ENCODE measurements around the gene NEAT1.
"Not testable (repeated sequence)": the region's sequence is repeated elsewhere in the genome, so short reads cannot be mapped to it uniquely, and the experiment has no call there.

The NEAT1 gene

DNA sequence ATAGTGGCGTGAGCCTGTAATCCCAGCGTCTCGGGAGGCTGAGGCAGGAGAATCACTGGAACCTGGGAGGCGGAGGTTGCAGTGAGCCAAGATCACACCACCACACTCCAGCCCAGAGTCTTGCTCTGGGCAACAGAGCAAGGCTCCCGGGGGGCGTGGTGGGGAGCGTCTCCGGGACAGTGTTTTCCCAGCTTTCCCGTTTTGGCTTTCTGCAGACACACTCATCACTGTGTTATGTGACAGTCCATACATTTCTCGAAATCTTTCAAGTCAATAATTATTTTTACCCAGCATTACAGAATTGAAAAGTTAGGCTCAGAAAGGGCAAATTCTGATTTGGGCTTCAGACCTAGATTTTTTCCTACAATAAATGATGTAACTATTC, 31.7 kb downstream of the NEAT1 start:
- DNase-seq: no peak

DNA sequence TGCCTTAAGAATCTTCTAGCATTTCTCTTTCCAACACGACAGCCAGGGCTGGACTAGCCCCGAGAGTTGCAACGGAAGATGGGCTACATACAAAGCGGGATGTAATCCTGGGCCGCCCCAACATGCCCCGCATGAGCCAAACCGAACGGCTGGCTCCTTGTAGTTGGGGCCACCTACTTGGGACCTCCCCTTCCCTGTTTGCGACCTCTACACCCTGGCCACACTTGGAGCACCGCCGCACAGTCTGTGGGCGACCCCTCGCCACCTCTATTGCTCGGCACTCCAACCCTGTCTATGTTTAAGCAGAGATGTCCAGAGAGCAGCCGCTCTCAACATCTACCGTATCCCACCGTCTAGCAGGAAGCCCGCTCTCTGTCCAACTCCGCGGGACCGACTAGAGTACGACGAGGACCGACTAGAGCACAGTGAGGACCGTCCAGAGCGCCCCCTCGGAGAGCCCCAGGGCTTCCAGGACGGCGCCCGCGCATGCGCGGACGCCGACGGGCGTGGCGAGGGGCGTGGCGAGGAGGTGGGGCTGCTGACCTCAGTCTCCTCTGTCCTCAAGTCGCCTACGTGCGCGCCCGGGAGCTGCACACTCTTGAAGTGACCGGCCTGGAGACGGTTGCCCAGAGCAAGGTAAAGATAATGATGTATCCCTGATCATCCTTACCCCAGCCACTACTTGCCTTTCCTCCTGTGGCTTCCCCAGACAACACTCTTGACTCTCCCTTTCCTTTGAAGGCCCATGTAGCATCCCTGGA, 32.3 kb downstream of the NEAT1 start:
- DNase-seq: peak; percentile 95

DNA sequence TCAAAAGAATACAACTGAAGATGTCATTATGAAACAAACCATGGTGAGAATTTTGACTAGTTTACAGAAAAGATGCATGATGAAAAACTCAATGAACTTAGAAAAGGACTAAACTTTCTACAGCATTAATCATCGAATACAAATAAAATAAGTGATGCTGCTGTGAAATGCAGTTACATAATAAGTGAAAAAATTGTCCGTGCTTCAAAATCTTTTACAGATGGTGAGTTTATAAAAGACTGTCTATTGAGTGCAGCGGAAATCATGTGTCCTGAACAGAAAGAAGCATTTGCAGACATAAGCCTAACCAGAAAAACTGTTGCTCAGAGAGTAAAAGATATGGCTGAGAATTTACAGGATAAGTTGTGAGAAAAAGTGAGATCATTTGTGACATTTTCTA, 33.8 kb downstream of the NEAT1 start:
- DNase-seq: no peak

DNA sequence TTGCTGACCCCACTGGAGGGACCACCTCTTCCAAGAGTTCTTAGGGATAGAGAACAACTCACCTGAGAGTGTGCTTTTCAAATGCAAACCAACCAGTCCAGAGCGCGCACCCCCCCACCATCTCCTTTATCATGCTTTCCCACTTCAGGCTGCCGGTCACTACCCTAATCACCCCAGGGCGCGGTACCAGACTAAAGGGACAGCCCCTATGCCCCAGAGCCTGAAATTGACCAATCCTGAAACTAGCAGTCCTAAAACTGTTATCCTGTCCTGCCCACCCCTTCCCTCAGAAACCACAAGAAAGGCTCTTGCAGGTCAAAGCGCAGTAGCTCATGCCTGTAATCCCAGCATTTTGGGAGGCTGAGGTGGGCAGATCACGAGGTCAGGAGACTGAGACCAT, 37.0 kb downstream of the NEAT1 start:
- no peak for DNase-seq

DNA sequence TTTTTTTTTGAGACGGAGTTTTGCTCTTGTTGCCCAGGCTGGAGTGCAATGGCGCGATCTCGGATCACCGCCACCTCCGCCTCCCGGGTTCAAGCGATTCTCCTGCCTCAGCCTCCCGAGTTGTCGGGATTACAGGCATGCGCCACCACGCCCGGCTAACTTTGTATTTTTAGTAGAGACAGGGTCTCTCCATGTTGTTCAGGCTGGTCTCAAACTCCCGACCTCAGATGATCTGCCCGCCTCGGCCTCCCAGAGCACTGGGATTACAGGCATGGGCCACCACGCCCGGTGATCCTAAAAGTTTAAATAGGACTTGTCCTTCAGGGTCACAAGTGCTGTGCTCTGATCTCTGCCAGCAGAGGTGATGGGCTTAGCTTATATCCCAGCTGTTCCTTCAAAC, 42.9 kb downstream of the NEAT1 start:
- DNase-seq: not testable (repeated sequence)

DNA sequence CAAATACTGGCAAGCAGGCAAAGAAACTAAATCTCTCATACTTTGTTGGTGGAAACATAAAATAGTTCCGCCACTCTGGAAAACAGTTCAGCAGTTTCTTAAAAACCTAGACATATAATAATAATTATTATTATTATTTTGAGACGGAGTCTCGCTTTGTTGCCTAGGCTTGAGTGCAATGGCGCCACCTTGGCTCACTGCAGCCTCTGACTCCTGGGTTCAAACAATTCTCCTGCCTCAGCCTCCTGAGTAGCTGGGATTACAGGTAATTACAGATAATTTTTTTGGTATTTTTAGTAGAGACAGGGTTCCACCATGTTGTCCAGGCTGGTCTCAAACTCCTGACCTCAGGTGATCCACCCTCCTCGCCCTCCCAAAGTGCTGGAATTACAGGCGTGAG, 44.7 kb downstream of the NEAT1 start:
- DNase-seq: not testable (repeated sequence)

DNA sequence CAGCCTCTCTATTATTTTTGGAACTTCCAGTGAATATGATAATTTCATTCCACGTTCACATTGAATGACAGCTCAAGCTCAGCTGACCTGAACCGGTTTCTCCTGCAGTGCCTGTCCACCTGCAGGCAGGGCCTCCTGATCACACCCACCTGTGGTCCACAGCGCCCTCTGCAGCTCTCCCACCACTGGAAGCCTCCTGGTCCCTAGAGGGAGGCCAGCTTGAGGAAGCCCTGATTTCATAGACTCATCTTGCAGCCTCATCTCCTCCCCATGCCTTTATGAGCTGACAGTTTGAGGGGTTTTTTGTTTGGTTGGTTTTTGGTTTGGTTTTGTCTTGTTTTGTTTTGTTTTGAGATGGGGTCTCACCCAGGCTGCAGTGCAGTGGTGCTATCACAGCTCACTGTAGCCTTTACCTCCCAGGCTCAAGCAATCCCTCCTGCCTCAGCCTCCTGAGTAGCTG, 46.3 kb downstream of the NEAT1 start:
- no peak for DNase-seq

DNA sequence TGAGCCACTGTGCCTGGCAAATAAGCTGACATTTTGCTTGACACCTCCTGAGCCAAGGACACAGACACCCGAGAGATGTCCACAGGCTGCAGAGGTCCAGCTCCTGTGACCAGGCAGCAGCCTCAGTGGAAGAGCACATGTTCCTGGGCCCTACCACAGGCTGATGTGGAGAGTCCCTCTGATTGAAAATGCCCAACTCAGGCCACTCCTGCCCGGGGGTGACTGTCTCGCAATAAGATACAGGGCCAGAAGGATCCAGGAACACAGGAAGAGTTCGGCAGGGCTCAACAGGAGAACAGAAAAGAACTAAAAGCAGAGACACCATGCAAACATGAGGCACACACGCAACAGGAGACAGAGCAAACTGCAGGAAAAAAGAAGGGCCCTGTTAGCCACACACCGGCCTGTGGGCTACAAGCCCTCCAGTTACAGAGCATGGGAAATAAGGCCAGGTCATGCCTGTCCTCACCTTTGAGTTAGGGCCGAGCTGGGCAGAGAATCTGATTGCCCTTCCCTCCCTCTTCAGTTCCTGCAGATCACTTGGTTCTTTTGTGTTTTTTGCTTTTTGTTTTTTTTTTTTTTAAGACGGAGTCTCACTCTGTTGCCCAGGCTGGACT, 47.9 kb downstream of the NEAT1 start:
- no peak for DNase-seq

DNA sequence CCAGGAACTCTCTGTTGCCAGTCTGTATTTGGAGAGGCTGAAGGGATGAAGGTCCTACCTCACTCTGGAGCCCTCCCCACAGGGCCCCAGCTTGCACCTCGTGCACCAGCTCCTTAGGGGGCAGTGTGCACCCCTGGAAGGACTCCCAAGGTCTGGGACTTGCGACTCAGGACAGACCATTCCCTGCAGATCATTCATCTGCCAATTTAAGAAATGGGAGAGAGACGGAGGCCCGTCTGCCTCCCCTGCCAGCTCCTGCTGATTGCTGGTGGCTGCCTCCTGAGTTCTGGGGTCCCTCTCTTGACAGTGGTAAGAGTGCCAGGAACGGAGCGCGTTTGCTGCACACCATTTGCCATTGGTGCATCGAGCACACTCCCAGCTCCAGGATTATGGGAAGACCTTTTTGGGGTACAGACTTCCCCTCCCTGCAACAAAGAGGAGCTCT, 48.9 kb downstream of the NEAT1 start:
- DNase-seq: peak; percentile 58

DNA sequence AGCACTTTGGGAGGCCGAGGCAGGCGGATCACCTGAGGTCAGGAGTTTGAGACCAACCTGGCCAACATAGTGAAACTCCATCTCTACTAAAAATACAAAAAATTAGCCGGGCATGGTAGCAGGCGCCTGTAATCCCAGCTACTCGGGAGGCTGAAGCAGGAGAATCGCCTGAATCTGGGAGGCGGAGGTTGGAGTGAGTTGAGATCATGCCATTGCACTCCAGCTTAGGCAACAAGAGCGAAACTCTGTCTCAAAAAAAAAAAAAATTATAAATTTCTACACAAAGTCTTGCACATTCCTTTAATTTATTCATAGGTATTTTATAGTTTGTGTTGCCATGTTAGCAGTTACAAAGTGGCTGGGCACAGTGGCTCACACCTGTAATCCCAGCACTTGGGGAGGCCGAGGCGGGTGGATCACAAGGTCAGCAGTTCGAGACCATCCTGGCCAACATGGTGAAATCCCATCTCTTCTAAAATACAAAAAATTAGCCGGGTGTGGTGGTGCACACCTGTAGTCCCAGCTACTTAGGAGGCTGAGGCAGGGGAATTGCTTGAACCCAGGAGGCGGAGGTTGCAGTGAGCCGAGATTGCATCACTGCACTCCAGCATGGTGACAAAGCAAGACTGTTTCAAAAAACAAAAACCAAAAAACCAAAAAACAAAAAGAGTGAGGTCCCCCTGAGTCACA, 50.1 kb downstream of the NEAT1 start:
- not testable (repeated sequence) for DNase-seq

DNA sequence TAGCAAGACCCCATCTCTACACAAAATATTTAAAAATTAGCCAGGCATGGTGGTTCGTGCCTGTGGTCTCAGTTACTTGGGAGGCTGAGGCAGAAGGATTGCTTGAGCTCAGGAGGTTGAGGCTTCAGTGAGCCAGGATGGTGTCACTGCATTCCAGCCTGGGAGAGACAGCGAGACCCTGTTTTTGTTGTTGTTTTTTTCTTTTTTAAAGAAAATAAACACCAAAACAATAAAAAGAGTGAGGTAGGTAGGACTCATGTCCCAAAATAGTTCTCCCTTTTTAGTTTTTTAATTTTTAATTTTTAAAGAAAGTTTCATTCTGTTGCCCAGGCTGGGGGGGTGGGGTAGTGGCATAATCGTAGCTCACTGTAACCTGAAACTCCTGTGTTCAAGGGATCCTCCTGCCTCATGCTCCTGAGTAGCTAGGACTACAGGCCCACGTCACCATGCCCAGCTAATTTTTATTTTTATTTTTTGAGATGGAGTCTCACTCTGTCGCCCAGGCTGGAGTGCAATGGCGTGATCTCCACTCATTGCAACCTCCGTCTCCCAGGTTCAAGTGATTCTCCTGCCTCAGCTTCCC, 50.8 kb downstream of the NEAT1 start:
- no peak for DNase-seq

DNA sequence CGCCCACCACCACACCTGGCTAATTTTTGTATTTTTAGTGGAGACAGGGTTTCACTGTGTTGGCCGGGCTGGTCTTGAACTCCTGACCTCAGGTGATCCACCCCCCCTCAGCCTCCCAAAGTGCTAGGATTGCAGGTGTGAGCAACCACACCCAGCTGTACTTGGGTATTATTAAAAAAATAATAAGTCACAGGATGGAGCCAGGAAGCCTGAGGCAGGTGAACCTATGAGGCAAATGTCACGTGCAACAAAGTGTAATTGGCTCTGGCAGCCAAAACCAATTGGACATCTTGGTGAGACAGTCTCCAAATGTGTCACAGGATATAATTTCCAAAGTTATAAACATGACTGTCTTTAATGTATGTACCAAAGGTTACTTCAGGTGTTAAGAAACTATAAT, 52.3 kb downstream of the NEAT1 start:
- no peak for DNase-seq

DNA sequence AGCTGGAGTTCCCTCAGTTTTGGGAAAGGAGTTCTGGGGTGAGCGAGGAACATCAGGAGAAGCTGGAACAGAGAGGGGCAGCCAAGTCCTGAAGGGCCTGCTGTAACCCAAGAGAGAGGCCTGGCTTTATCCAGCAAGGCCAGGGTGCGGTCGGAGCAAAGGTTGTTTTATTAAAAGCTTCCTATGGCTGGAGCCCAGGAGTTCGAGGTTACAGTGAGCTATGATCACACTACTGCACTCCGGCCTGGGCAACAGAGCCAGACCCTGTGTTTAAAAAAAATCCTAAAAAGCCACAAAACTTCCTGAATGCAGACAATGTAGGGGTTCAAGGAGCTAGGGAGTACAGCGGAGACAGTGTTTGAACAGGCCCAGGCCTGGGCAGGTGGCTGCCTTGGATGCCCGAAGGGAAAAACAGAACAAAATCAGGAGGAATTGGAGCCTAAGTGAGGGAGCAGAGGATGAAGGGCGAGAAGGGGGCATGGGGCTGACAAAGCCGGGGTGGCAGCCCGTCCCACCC, 54.1 kb downstream of the NEAT1 start:
- DNase-seq: no peak

DNA sequence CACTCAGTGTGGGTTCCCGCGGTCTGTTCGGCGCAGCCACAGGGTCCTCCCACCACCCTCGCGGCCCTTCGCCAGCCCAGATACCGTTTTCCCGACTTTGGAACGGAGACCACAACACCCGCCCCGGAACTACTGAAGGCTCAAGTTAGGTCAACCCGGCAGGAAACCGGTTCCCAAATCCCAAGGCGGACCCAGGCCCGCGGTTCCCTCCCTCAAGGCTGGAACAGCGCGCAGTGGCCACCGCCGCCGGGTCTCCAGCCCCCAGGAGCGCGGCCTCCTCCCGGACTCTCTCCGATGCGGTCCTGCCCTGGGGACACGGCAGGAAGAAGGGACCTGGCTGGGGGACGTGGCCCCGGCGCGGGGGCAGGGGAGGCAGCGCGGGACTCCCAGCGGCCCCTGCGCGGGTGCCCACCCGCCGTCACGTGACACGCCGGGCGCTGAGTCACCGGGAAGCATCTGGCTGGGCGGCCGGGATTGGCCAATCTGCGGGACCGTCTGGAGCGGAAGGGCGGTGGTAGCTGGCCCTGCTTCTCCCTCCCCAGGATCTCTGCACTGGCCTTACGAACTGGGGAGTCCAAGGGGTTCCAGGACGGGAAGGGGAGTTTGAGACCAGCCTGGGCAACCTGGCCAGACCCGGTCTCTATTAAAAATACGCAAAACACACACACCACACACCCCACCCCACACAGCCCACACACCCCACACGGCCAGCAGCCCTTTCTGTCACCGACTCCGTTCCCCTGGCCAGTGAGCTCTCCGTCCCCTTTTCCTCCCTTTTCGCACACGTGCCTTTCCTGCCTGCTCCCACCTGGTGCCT, 54.8 kb downstream of the NEAT1 start:
- DNase-seq: peak; percentile 97

DNA sequence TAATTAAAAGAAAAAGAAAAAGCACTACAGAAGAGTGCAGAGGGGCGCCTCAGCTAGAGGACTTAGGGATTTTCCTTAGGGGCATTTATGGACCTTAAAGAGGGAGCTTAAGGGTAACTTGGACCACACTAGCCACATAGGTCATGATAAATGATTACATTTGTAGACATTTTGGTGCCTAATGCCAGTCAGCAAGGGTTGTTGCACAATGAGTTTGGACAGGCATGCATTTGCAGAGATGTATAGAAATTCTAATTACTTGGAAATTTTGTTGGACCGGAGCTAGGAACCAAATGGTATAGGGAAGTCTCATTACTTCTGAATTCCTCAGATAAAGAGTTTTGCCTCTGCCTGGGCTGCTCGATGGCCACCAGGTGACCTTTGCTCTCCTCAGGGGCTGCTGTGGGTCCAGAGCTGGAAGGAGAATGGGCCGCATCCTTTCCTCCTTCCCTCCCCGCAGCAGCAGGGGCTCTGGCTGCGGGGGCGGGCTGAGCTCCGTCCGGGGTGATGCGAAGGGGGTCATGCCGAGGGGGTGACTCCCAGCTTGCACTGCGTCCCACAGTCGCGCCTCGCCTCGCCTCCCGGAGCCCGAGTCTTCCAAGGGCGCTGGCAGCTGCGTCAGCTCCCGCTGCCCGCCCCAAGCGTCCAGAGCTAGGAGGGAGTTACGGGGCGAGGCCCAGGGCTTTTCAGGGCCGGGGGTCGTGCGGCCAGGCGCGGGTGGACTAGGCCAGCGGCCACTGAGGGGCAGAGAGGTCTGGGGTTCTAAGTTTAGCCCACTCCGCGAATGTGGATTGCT, 56.0 kb downstream of the NEAT1 start:
- no peak for DNase-seq

DNA sequence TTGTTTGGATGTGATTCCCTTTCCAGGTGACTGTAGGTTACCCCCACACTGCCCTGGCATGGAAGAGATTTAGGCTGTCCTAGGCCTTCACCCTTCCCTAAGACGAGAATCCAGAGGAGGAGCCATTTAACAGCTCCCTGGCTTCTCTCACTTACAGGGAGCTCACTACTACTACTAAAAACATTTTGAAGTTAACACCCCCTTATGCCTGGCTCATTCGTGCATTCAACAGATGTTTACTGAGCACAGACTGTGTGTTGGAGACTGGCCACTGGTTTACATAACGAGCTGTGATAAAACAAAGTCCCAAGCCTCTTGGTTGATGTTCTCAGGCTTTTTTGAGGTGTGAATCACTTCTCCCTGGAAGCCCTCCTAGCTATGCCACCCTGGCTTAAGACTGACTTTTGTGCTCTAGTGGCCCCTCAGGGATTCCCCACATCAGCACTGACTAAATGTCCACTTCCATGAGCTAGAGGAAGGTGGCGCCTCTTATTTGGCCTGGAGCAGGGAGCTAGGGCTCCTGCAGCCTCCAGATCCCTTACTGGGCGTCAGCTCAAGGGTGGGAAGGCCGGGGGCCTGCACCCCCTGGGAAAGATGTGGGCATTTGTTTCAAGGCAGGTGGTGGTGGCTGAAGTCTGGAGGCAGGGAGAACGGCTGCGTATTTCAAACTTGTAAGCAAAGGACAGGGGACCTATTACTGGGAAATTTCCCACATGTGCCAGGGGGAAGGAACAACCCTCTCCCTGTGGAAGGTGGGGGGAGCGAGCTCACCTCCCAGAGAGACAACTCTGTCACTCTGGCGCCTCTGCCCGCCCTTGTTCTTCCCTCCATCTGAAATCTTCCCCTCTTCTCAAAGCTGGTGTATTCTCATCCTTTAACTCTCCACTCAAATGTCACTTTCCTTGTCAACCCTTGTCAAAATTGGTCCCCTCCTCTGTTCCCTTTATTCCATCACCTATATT, 56.9 kb downstream of the NEAT1 start:
- peak; percentile 63 for DNase-seq

DNA sequence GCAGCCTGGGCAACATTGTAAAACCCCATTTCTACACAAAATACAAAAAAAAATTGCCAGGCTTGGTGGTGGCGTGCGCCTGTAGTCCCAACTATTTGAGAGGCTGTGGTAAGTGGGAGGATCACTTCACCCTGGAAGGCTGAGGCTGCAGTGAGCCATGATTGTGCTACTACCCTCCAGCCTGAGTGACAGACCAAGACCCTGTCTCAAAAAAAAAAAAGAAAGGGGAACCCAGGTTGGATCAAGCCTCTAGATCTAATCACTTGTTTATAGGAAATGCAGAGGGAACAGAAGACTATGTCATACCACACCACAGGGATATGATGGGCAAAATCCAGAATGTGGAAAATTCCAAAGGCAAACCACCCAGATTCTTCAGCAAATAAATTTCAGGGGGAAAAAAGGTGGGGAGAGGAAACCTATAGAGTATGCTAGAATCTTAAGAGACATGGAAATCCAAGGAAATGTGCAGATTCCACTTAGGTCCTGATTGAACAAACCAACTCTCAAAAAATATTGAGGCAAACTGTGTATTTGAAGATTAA, 59.8 kb downstream of the NEAT1 start:
- DNase-seq: no peak

DNA sequence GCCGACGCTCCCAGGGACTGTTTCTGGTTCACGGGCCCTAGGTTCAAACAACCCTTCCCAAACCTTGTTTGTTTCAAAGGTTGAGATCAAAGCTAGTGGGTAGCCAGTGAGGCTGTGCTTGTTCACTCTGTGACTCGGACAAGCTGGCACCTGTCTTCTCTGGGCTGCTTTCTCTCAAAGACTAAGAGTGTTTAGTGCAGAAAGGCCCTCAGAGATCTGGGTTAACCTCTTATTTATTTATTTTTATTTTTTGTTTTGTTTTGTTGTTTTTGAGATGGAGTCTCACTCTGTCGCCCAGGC, 63.3 kb downstream of the NEAT1 start:
- DNase-seq: no peak

DNA sequence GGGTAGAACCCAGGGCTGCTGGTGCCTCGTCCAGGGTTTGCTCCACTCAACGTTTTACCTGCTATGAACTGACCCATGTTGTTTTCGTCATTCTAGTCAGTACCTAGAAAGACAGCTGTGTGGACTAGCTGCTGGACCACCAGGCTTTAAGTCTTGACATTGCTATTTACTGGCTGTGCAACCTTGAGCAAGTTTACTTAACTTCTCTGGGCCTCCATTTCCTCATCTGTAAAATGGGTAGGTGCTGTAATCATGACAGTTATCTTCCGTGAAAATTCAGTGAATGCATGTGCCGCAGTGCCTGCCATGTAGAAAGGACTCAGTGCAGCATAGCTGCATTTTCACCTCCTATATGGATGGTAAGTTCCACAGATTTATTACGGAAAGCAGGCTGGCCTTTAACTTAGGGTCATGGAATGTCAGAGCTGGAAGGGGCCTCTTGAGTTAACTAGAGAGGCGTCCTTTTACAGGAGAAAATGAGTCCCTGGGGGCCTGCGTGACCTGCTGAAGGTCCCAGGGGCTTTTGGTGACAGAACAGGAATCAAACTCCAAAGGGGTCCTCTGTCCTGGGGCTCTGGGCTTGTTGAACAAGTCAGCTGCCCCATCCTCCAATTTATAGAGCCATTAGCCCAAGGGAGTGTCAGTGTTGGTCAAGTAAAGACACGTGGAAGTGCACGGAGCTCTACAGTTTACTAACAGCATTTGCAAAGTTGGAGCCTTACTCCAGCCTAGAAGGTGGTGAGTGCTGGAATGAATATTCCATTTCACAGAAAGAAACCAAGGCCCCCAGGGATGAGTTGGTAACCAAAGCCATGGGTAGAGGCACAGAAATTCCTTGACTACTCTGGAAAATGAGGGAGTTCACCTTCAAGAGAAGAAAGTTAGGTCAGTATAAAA, 64.2 kb downstream of the NEAT1 start:
- no peak for DNase-seq

Data from left hindlimb (tissue), 1 donor.